Natural killer cell (primary cell): Measurements from ENCODE around the gene THAP3. TPM values are rescaled to one million over a fixed set of nuclear protein-coding genes. Genes with fewer than 3 reads are reported as not detected.

Source experiments
- ATAC-seq, 3 donors: fragments of 150-1000 bp in 2 of 3; fragments of 200-7000 bp in 1 of 3; cut with Tn5 transposase; 1 replicate in 1 of 3; 2 replicates in 2 of 3; pipeline ENCODE4 v1.10.0; 2021; ENCODE audit warnings: mild to moderate bottlenecking in 2 of 3, moderate library complexity in 2 of 3
- DNase-seq, 2 donors: peaks; one replicate each; pipeline versions ENCODE4 v3.0.0 to v3.0.0-alpha.2; 2013 to 2021; ENCODE audit warnings: mixed read lengths in 1 of 2
- H3K27ac ChIP-seq: one replicate; pipeline ENCODE4 v1.5.1; 2013; ENCODE audit warnings: mild to moderate bottlenecking, low read length
- H3K27me3 ChIP-seq: one replicate; pipeline ENCODE4 v1.6.1; 2013; ENCODE audit warnings: low read length; ENCODE audit not compliant: control insufficient read depth, insufficient read depth
- H3K36me3 ChIP-seq: one replicate; pipeline ENCODE4 v1.6.1; 2013; ENCODE audit warnings: low read length; ENCODE audit not compliant: control insufficient read depth, insufficient read depth
- H3K4me1 ChIP-seq: one replicate; pipeline ENCODE4 v1.6.1; 2013; ENCODE audit warnings: low read length; ENCODE audit not compliant: control insufficient read depth, insufficient read depth
- H3K4me3 ChIP-seq: one replicate; pipeline ENCODE4 v1.5.1; 2013; ENCODE audit warnings: low read length
- H3K9me3 ChIP-seq: one replicate; pipeline ENCODE4 v1.6.1; 2013; ENCODE audit warnings: low read length; ENCODE audit not compliant: control insufficient read depth, insufficient read depth
- H3K27ac Mint-ChIP-seq, 2 donors: one replicate each; pipeline ENCODE4 v1.8.0; 2022; ENCODE audit warnings: mild to moderate bottlenecking in 2 of 2, mixed read lengths in 2 of 2, moderate library complexity in 1 of 2
- H3K27me3 Mint-ChIP-seq, 2 donors: one replicate each; pipeline ENCODE4 v1.8.0; 2022; ENCODE audit warnings: low read depth in 2 of 2, mixed read lengths in 2 of 2
- H3K36me3 Mint-ChIP-seq: one replicate; pipeline ENCODE4 v1.8.0; 2022; ENCODE audit warnings: mixed read lengths
- H3K4me1 Mint-ChIP-seq, 2 donors: one replicate each; pipeline ENCODE4 v1.8.0; 2022; ENCODE audit warnings: mixed read lengths in 2 of 2
- H3K4me3 Mint-ChIP-seq: one replicate; pipeline ENCODE4 v1.8.0; 2022; ENCODE audit warnings: mild to moderate bottlenecking, moderate library complexity, mixed read lengths
- H3K9me3 Mint-ChIP-seq, 2 donors: one replicate each; pipeline ENCODE4 v1.8.0; 2022; ENCODE audit warnings: mixed read lengths in 2 of 2
- WGBS: methylation state at CpG from one replicate; pipeline ENCODE4 v1.1.7; 2013; ENCODE audit warnings: missing lambda C conversion rate; ENCODE audit not compliant: insufficient coverage; 5-methylcytosine and 5-hydroxymethylcytosine counted together
- intact Hi-C: fragments of 100-400 bp; cut with micrococcal nuclease; formaldehyde crosslinking; loops from one replicate; pipeline ENCODE4 v1.14.2; 2022
- total RNA-seq, 4 donors: library from RNA; stranded (reverse); fragments of 120-200 nt in 1 of 4; gene quantifications; one replicate each; pipeline versions ENCODE4 v1.2.3 to v1.2.4, GENCODE V29; 2013 to 2022
- TF ChIP-seq, protein P1 (sequence below): fragments of 200-600 bp; IDR thresholded peaks from one replicate; pipeline ENCODE4 v1.8.0; 2022; ENCODE audit warnings: antibody characterized with exemption

The THAP3 gene
- total RNA-seq, 3 donors from 2014 or later (not counting 1 experiment from before 2014, with no cell fraction given) = 11.7 to 23.4 (median 23.1) TPM

DNA sequence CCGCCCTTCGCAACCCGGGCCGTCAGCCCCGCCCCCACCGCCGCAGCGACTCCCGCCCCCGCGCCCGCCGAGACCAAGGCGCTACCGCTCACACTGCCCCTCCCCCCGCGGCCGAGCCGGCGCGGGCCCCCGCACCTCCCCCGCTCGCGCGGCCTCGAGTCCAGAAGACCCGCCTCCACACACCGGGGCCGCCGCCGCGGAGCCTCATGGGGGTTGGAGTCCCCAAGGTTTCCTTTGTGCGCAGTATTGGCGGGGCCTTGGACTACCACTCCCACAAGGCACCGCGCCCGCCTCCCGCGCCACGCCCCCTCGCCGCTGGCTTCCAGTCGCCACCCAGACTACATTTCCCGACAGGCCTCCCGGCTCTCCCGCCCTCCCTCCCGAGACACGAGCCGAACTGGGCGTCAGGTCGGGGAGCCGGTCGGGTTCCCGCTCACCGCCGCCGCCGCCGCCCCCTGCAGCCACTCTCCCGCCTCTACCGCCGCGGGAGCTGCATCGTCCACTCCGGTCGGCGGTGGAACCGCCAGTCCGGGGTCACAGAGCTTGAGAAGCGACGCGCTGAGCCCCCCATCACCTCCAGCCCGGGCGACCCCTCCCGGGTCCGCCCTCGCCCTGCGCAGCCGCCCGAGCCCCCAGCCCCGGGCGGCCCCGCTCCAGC is 11.2 kb upstream of the THAP3 start, which contains the start of gene PHF13:
TSS of gene PHF13 (plus strand) at position 371 of the 658 bp plus-strand sequence. CDS start 336 bp downstream, outside the sequence.
- Mint-ChIP-seq H3K4me1 (peaks cover 7 to 14% of the 10 kb centered on the region in 2 donors), H3K9me3 (no peaks in the 10 kb centered on the region), H3K4me3 (peak within 1 kb of the TSS; percentile 93), H3K27ac (peak within 1 kb of the TSS; percentile 85 to 88), H3K36me3 (no peaks in the 10 kb centered on the region), H3K27me3 (no peaks in the 10 kb centered on the region)
- under 1% methylated on average over 84 of the region's 84 CpGs for WGBS
- H3K27me3 ChIP-seq = no peaks in the 10 kb centered on the region
- H3K36me3 ChIP-seq = no peaks in the 10 kb centered on the region
- peaks cover 17% of the 10 kb centered on the region for H3K4me1 ChIP-seq
- intact Hi-C loops = loop anchor here (1.0 kb wide), 1 partner anchor 10 kb away; no protein-coding TSS in a partner anchor
- H3K4me3 ChIP-seq = peak within 1 kb of the TSS; percentile 64
- no peaks in the 10 kb centered on the region for H3K9me3 ChIP-seq
- DNase-seq = peak; percentile 98 to 99
- H3K27ac ChIP-seq = peak within 1 kb of the TSS; percentile 61
- TF ChIP-seq, protein P1, sequence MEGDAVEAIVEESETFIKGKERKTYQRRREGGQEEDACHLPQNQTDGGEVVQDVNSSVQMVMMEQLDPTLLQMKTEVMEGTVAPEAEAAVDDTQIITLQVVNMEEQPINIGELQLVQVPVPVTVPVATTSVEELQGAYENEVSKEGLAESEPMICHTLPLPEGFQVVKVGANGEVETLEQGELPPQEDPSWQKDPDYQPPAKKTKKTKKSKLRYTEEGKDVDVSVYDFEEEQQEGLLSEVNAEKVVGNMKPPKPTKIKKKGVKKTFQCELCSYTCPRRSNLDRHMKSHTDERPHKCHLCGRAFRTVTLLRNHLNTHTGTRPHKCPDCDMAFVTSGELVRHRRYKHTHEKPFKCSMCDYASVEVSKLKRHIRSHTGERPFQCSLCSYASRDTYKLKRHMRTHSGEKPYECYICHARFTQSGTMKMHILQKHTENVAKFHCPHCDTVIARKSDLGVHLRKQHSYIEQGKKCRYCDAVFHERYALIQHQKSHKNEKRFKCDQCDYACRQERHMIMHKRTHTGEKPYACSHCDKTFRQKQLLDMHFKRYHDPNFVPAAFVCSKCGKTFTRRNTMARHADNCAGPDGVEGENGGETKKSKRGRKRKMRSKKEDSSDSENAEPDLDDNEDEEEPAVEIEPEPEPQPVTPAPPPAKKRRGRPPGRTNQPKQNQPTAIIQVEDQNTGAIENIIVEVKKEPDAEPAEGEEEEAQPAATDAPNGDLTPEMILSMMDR = no peak
- peak; percentile 94 to 100 (median 96) for ATAC-seq

DNA sequence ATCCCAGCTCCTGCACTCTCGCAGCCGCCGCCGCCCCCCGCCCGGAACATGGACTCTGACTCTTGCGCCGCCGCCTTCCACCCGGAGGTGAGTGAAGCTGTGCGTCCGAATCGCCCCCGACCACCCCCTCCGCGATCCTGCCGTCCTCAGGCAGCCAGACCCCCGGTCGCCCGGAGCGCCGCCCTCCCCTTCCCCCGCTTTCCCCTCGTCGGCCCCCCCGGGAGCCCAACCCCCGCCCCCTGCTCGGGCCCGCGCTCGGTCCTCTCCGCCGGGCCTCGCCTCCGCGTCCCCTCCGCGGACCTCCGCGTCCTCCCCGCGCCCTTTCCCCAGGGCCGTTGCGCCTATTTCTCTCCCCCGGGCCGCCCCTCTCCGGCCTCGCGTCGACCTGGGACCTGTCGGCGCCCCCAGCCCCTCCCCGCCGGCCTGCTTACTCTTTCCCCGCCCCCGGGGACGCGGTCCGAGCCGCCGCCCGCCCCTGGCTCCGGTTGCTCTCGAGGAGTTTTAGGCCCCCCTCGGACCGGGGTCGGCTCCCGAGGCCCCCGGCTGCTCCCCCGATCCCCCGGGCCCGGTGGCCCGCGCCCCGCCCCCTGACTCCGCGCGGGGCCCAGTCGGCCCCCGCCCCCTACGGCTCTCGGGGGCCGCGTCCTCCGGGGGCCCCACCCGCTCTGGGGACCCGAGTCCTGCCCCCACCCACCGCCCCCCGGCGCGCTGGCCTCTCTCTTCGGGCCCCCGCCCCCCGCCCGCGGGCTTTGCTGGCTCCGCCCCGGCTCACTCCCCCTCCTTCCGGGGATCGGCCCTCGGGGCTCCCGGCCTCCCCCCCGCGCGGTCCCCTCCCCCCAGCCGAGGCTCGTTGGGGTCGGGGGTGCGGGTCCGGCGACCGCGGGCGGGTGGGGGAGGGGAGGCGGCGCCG is 10.4 kb upstream of the THAP3 start:
- Mint-ChIP-seq H3K27ac (no peak overlapping the region), H3K4me1 (peaks cover 7 to 14% of the 10 kb centered on the region in 2 donors), H3K9me3 (no peaks in the 10 kb centered on the region), H3K27me3 (no peaks in the 10 kb centered on the region), H3K36me3 (no peaks in the 10 kb centered on the region), H3K4me3 (peak overlapping the region; percentile 81)
- H3K4me1 ChIP-seq = peaks cover 17% of the 10 kb centered on the region
- intact Hi-C loops = no loop called here
- under 1% methylated on average over 97 of the region's 117 CpGs for WGBS
- TF ChIP-seq, protein P1 = no peak
- no peaks in the 10 kb centered on the region for H3K9me3 ChIP-seq
- peak overlapping the region; percentile 34 for H3K4me3 ChIP-seq
- ATAC-seq (peak in 1 of 3 donors; percentile 5), DNase-seq (peak; percentile 43 to 65)
- no peak overlapping the region for H3K27ac ChIP-seq
- no peaks in the 10 kb centered on the region for H3K36me3 ChIP-seq
- no peaks in the 10 kb centered on the region for H3K27me3 ChIP-seq

DNA sequence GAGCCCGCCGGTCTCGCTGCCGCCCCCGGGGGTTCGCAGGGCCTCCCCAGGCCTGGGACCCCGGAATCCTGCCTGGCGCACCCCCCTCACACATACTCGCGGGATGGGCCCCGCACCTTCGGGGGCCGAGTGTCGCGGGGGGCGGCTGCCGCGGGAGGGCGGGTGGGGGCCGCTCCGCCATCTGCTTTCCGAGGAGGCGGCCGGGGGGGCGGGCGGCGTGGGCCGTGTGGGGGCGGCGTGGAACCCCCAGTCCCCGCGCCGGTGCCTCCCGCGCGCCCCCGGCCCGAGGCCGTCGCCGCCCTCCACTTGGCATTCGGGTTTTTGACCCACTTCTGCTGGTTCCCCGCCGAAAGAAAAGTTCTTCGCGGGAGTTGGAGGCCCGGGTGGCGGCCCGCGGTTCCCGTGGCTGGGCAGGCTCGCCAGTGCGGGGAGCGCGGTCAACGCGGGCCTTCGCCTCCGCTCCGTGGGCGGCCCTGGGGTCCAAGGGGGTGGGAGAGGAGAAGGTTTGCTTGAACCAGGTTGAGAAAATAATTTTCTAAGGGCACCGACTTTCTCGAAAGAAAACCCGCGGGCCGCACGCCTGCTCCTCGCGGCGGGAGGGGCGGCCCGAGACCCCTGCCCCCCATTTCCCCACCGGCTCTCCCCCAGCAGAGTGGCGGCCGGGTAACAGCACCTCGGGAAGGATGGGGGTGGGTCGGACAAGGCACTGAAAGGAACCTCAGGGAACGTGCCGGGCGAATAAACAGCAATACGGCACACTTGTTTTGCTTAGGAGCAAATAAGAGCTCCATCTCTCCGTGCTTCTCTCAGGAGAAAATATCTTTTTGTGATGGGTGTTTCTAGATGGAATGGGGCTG is 9.5 kb upstream of the THAP3 start:
- Mint-ChIP-seq H3K27ac (peak overlapping the region in 1 of 2 donors; percentile 41), H3K4me3 (peak overlapping the region; percentile 81), H3K9me3 (no peaks in the 10 kb centered on the region), H3K27me3 (no peaks in the 10 kb centered on the region), H3K36me3 (no peaks in the 10 kb centered on the region), H3K4me1 (peaks cover 7 to 14% of the 10 kb centered on the region in 2 donors)
- Histone ChIP-seq H3K9me3 (no peaks in the 10 kb centered on the region), H3K27ac (no peak overlapping the region), H3K27me3 (no peaks in the 10 kb centered on the region), H3K36me3 (peaks cover 3% of the 10 kb centered on the region), H3K4me3 (peak overlapping the region; percentile 34), H3K4me1 (peaks cover 17% of the 10 kb centered on the region)
- WGBS = 5% methylated on average over 82 of the region's 82 CpGs
- ATAC-seq = no peak
- intact Hi-C loops = no loop called here
- TF ChIP-seq, protein P1 = no peak
- DNase-seq = peak; percentile 28 to 30
